GM06990 (cell line): ENCODE results near the gene MAPK10.
"Not testable (repeated sequence)": the region's sequence is repeated elsewhere in the genome, so short reads cannot be mapped to it uniquely, and the experiment has no call there.

Experiments used
- DNase-seq: peaks from one replicate; pipeline ENCODE4 v3.0.0-alpha.2; 2011; ENCODE audit not compliant: insufficient read length; ENCODE audit errors: extremely low read depth
- H3K27me3 ChIP-seq: replicated peaks from 2 replicates; pipeline ENCODE4 v1.6.0; 2011; ENCODE audit warnings: low read length; ENCODE audit not compliant: control insufficient read depth, insufficient read depth
- H3K36me3 ChIP-seq: 2 replicates; pipeline ENCODE4 v1.5.1; 2011; ENCODE audit warnings: low read length; ENCODE audit not compliant: control insufficient read depth, insufficient read depth
- H3K4me3 ChIP-seq: replicated peaks from 2 replicates; pipeline ENCODE4 v1.5.1; 2011; ENCODE audit warnings: low read depth, mild to moderate bottlenecking, control low read depth, low read length
- TF ChIP-seq, protein P1 (sequence below): IDR thresholded peaks from 2 replicates; pipeline ENCODE4 v1.5.1; 2011; ENCODE audit warnings: low read length, control low read depth, mild to moderate bottlenecking, inconsistent platforms; ENCODE audit not compliant: insufficient read depth, poor library complexity, severe bottlenecking

Gene MAPK10

DNA sequence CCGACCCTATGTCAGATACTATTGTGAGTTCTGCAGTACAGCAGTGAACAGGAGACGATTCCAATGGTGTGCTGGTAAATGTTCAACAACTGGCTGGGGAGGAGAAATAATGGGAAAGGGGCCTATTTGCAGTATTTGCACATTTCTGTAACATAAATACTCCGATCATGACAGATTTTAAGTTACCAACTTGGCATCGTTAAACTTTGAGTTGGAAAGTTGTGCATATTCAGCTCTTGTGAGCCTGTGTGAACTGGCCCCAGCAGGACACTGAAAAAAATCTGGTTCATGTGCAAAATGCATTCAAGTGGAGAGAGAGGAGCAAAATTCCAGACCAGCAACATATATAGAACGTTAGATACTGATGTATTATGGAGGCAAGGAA is 175.0 kb downstream of the MAPK10 start:
- TF ChIP-seq, protein P1, sequence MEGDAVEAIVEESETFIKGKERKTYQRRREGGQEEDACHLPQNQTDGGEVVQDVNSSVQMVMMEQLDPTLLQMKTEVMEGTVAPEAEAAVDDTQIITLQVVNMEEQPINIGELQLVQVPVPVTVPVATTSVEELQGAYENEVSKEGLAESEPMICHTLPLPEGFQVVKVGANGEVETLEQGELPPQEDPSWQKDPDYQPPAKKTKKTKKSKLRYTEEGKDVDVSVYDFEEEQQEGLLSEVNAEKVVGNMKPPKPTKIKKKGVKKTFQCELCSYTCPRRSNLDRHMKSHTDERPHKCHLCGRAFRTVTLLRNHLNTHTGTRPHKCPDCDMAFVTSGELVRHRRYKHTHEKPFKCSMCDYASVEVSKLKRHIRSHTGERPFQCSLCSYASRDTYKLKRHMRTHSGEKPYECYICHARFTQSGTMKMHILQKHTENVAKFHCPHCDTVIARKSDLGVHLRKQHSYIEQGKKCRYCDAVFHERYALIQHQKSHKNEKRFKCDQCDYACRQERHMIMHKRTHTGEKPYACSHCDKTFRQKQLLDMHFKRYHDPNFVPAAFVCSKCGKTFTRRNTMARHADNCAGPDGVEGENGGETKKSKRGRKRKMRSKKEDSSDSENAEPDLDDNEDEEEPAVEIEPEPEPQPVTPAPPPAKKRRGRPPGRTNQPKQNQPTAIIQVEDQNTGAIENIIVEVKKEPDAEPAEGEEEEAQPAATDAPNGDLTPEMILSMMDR, result no peak
- no peak overlapping the region for H3K4me3 ChIP-seq

DNA sequence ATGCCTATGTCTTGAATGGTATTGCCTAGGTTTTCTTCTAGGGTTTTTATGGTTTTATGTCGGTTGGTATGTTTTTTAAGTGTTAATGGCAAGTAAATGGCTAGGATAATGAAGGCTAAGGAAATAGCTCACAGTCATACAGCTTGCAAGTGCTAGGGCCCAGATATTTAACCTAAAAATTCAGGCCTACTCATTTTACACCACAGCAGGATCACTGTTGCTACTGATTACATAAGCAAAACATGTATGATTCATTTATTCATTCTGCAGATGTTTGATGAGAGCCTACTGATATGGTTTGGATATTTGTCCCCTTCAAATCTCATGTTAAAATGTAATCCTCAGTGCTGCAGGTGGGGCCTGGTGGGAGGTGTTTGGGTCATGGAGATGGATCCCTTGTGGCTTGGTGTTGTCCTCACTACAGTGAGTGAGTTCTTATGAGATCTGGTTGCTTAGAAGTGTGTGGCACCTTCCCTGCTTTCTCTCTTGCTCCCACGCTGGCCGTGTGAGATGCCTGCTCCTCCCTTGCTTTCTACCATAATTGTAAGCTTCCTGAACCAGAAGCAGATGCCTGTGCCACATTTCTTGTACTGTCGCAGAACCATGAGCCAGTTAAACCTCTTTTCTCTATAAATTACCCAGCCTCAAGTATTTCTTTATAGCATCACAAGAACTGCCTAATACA is 175.5 kb downstream of the MAPK10 start:
- H3K27me3 ChIP-seq, result no peaks in the 10 kb centered on the region
- TF ChIP-seq, protein P1, result no peak
- no peak overlapping the region for H3K4me3 ChIP-seq
- no peak for DNase-seq
- H3K36me3 ChIP-seq, result no peaks in the 10 kb centered on the region

More for the DNA sequence above, 175.0 kb downstream of the MAPK10 start:
- H3K36me3 ChIP-seq, result no peaks in the 10 kb centered on the region
- DNase-seq, result no peak
- no peaks in the 10 kb centered on the region for H3K27me3 ChIP-seq

DNA sequence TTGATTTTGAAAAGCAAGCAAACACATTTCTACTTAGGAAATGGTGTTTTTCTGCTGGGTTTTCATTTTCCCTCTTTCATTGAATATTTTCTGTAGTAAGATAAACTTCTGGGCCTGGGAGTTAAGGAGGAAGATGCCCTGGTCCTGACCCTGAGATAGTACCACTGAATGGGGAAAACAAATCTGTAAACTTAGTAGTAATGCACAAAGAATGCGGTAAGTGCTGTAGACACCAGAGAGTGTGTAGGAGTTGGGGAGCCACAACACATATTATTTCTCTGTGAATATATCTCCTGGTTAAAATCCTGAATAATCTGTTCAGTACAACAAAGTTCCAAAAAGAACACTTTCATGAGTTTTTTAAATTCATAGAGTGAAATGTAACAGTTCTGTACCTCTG is 178.3 kb downstream of the MAPK10 start:
- Histone ChIP-seq H3K27me3 (no peaks in the 10 kb centered on the region), H3K36me3 (no peaks in the 10 kb centered on the region), H3K4me3 (no peak overlapping the region)
- TF ChIP-seq, protein P1, result no peak
- DNase-seq, result no peak

DNA sequence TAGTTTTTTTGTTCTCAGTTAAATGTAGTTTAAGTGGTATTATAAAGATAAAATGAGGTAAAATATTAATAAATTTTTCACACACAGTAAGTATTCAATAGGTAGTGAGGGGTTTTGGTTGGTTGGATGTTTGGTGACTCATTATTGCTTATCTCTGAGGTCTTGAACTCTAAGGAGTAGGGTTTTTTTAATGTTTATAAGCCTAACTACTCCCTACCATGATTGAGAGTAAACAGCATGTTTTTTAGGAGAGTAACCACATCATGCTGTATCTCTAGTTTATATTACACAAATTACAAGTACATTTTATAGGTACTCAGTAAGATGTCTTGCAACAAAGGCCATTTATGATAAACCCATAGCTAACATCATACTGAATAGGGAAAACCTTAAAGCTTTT is 181.6 kb downstream of the MAPK10 start:
- no peak for DNase-seq
- Histone ChIP-seq H3K27me3 (no peaks in the 10 kb centered on the region), H3K36me3 (no peaks in the 10 kb centered on the region), H3K4me3 (no peak overlapping the region)
- TF ChIP-seq, protein P1, result no peak

DNA sequence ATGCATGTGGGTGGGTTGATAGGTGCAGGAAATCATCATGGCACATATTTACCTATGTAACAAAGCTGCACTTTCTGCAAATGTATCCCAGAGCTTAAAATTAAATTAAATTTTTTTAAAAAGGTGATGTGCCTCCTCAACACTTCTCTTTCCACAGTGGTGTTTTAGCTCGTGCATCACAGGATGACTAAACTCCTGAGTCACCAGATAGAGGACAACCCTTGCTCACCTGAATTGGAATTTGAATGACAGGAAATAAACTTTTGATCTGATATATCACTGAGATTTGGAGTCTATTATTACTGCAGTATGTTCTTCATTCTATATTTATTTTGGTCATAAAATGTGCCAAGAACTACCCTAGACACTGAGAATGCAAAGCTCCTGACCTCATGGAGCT is 185.3 kb downstream of the MAPK10 start:
- H3K36me3 ChIP-seq, result no peaks in the 10 kb centered on the region
- H3K4me3 ChIP-seq, result no peak overlapping the region
- no peak for DNase-seq
- H3K27me3 ChIP-seq, result no peaks in the 10 kb centered on the region
- TF ChIP-seq, protein P1, result no peak

DNA sequence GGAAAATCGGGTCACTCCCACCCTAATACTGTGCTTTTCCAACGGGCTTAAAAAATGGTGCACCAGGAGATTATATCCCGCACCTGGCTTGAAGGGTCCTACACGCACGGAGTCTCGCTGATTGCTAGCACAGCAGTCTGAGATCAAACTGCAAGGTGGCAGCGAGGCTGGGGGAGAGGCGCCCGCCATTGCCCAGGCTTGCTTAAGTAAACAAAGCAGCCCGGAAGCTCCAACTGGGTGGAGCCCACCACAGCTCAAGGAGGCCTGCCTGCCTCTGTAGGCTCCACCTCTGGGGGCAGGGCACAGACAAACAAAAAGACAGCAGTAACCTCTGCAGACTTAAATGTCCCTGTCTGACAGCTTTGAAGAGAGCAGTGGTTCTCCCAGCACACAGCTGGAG is 191.5 kb downstream of the MAPK10 start:
- not testable (repeated sequence) for H3K27me3 ChIP-seq, H3K4me3 ChIP-seq, H3K36me3 ChIP-seq, DNase-seq
